HG03439 (cell line): Measurements from ENCODE around the gene COX19.

Experiments used
- ATAC-seq: cut with Tn5 transposase; IDR thresholded peaks from one replicate; pipeline ENCODE4 v1.9.1; 2021; ENCODE audit warnings: mild to moderate bottlenecking, moderate library complexity; ENCODE audit not compliant: unreplicated experiment

The COX19 gene

DNA sequence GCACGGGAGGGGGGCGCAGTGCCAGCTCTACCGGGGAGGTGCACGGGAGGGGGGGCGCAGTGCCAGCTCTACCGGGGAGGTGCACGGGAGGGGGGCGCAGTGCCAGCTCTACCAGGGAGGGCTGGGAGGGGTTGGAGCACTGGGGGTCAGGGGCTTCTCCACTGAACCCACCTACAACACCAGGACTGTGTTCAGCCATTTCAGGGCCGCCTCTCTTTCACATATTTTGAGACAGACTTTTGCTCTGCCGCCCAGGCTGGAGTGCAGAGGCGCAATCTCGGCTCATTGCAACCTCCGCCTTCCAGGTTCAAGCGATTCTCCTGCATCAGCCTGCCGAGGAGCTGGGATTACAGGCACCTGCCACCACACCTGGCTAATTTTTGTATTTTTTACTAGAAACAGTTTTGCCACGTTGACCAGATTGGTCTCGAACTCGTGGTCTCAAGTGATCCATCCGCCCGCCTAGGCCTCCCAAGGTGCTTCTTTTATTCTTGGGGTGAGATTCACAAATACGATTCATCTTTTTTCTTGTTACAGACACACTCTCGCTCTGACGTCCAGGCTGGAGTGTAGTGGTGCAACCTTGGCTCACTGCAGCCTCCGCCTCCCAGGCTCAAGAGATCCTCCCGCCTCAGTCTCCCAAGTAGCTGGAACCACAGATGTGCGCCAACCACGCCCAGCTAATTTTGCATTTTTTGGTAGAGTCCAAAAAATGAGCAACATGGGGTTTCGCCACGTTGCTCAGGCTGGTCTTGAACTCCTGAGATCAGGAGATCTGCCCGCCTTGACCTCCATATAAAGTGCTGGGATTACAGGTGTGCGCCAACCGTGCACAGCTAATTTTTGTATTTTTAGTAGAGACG is 57.9 kb downstream of the COX19 start:
- no peak for ATAC-seq

DNA sequence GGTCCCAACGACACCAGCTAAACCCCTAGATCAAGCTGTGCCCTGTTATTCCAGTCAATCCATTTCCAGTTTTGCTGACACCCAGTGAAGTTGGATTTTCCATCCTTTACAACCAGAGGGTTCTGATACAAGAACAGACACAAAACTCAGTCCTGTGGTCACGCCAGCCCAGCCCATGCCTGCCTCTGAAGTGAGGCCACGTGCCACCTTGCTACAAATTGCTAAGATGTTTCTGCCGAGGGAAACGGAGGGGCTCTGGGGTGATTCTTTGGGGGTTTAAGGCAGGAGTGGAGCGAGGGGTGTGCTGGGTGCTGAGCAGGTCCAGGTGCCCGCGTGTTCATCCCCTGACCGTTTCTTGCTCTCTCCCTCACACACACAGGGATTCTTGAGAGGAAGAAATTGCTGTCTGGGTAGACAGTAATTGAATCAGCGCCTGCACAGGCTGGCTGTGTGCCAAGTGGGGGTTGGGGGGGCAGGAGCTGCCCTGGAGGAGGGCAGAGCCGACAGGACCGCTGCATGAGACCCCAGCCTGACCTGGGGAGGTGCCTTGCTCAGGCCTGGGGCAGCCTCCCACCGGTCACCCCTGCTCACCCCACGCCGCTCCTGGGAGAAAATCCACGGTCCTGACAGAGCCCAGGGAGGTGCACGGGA is 58.9 kb downstream of the COX19 start:
- ATAC-seq: no peak
